HEK293 (cell line): ENCODE data around the gene GNAS-AS1.

Experiments
- ATF2 ChIP-seq: fragments of 450-650 bp; formaldehyde crosslinking; IDR thresholded peaks from 2 replicates; pipeline ENCODE4 v1.5.1; 2016; ENCODE audit warnings: missing biosample characterization, missing genetic modification characterization, low read depth
- BCL11A ChIP-seq: fragments of 450-650 bp; formaldehyde crosslinking; IDR thresholded peaks from 2 replicates; pipeline ENCODE4 v1.5.1; 2016; ENCODE audit warnings: low read depth, missing biosample characterization, missing genetic modification characterization
- CTCF ChIP-seq: fragments of 450-650 bp; formaldehyde crosslinking; IDR thresholded peaks from 2 replicates; pipeline ENCODE4 v1.5.1; 2016; ENCODE audit warnings: missing biosample characterization, missing genetic modification characterization
- REST ChIP-seq: fragments of 450-650 bp; formaldehyde crosslinking; IDR thresholded peaks from 2 replicates; pipeline ENCODE4 v1.5.1; 2016; ENCODE audit warnings: missing biosample characterization, missing genetic modification characterization
- ZBTB7A ChIP-seq: fragments of 450-650 bp; formaldehyde crosslinking; IDR thresholded peaks from 2 replicates; pipeline ENCODE4 v1.5.1; 2016; ENCODE audit warnings: low read depth, missing biosample characterization, missing genetic modification characterization
- ZNF133 ChIP-seq: fragments of 450-650 bp; formaldehyde crosslinking; IDR thresholded peaks from 2 replicates; pipeline ENCODE4 v1.5.1; 2016; ENCODE audit warnings: missing biosample characterization, missing genetic modification characterization
- ZNF24 ChIP-seq: fragments of 450-650 bp; formaldehyde crosslinking; IDR thresholded peaks from 2 replicates; pipeline ENCODE4 v1.5.1; 2016; ENCODE audit warnings: missing biosample characterization, missing genetic modification characterization
- ZNF510 ChIP-seq: fragments of 450-650 bp; formaldehyde crosslinking; IDR thresholded peaks from 2 replicates; pipeline ENCODE4 v1.5.1; 2018; ENCODE audit warnings: mild to moderate bottlenecking, missing genetic modification characterization, missing biosample characterization; ENCODE audit not compliant: insufficient replicate concordance
- ZNF513 ChIP-seq: fragments of 450-650 bp; IDR thresholded peaks from 2 replicates; pipeline ENCODE4 v1.5.1; 2018; ENCODE audit warnings: missing biosample characterization, missing genetic modification characterization
- ZNF707 ChIP-seq: fragments of 450-650 bp; formaldehyde crosslinking; IDR thresholded peaks from 2 replicates; pipeline ENCODE4 v1.5.1; 2016; ENCODE audit warnings: missing biosample characterization, missing genetic modification characterization
- ZNF76 ChIP-seq: fragments of 450-650 bp; formaldehyde crosslinking; IDR thresholded peaks from 2 replicates; pipeline ENCODE4; 2016; ENCODE audit warnings: low read depth, missing biosample characterization, missing genetic modification characterization, borderline replicate concordance

GRCh38 chr20:58822748-58823730, 27.7 kb downstream of the GNAS-AS1 start:
- TF ChIP-seq ZNF133 (tag by site-specific recombination) = no peak
- TF ChIP-seq ZNF510 = no peak
- no peak for TF ChIP-seq CTCF (tag by site-specific recombination)
- TF ChIP-seq BCL11A (tag by site-specific recombination) = no peak
- no peak for TF ChIP-seq ATF2
- TF ChIP-seq ZNF24 (tag by site-specific recombination) = no peak
- TF ChIP-seq ZNF76 (tag by site-specific recombination) = no peak
- no peak for TF ChIP-seq ZNF707 (tag by site-specific recombination)
- no peak for TF ChIP-seq ZBTB7A (tag by site-specific recombination)
- no peak for TF ChIP-seq ZNF513
- 0 out of 2 replicates have a peak, but pooled peaks have one; percentile 32 for TF ChIP-seq REST (tag by site-specific recombination)
